Measurements from ENCODE around the gene DMRTB1.

DNA sequence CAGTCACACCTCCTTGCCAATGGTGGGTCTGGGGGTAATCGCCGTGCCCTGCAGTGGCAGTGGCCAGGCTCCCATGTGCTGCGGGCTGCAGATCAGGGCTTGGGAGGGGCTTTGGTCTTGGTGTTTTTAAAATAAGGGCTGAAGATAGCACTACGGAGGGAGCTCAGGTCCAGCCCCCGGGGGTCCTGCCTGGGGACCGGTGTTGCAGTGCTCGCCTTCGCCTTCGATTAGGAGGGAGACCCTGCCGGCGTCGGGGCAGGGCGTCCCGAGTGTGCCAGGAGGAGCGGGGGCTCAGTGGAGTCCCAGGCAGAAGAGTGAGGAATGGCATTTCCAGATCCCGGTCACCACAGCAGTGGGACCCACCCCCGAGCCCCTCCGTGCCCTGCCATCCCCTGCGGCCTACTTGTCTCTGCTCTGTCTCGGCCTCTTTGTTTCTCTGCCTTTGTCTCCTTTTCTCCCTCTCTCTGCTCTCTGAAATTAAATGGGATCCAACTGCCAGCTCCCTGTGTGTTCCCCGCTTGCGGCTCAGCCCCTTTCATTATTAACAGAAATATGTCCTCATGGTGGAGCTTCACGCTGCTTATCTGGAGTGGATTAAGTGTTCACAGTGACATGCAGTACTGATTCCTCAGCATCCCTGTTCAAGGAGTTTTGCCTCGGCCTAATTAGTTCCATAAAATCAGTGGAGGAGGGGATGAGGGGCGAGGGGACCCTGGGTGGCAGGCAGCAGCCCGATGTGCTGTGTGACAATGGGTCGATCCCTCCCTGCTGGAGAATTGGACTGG lies 44.4 kb downstream of the DMRTB1 start:
- TF ChIP-seq, protein P1, sequence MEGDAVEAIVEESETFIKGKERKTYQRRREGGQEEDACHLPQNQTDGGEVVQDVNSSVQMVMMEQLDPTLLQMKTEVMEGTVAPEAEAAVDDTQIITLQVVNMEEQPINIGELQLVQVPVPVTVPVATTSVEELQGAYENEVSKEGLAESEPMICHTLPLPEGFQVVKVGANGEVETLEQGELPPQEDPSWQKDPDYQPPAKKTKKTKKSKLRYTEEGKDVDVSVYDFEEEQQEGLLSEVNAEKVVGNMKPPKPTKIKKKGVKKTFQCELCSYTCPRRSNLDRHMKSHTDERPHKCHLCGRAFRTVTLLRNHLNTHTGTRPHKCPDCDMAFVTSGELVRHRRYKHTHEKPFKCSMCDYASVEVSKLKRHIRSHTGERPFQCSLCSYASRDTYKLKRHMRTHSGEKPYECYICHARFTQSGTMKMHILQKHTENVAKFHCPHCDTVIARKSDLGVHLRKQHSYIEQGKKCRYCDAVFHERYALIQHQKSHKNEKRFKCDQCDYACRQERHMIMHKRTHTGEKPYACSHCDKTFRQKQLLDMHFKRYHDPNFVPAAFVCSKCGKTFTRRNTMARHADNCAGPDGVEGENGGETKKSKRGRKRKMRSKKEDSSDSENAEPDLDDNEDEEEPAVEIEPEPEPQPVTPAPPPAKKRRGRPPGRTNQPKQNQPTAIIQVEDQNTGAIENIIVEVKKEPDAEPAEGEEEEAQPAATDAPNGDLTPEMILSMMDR (IDR thresholded peaks at IDR 0.05 in 8 of 11, conservative IDR thresholded peaks at IDR 0.05 in 3 of 11) = no peak
- TF ChIP-seq POLR2A (IDR thresholded peaks at IDR 0.05) = no peak
